ENCODE measurements around the gene METTL22.

Gene METTL22

GRCh38 chr16:8697965-8698364, 76.5 kb downstream of the METTL22 start:
- no peak for DNase-seq

All from NCI-H226 (cell line).